Body of pancreas (tissue), 4 donors: ENCODE data around the gene SNRPD3.

Experiments
- CTCF ChIP-seq, 7 experiments: fragments of 450-650 bp in 4 of 7; fragments of 200-600 bp in 3 of 7; sonication (generic) in 3 of 7; IDR thresholded peaks; one replicate each; pipeline ENCODE4 v1.5.1; 2016 to 2019; ENCODE audit warnings: antibody characterized with exemption in 7 of 7
- POLR2A ChIP-seq, 3 donors: fragments of 450-650 bp; IDR thresholded peaks; one replicate each; pipeline ENCODE4 v1.6.1; 2016; ENCODE audit warnings: antibody characterized with exemption in 3 of 3, mild to moderate bottlenecking in 2 of 3

- no peak for TF ChIP-seq CTCF (IDR thresholded peaks at IDR 0.05)
- TF ChIP-seq POLR2A (IDR thresholded peaks at IDR 0.05): no peak
Measured at GRCh38 chr22:24553597-24554312, 2.0 kb upstream of the SNRPD3 start.
